Stromal cell of bone marrow (primary cell): ENCODE results near the gene FAM170B.
A peak's percentile ranks its signal among the peaks of the same experiment; 100 is the strongest.

Experiments used
- DNase-seq: peaks from one replicate; pipeline ENCODE4 v3.0.0-alpha.2; 2012; ENCODE audit warnings: low read depth

FAM170B gene

DNA sequence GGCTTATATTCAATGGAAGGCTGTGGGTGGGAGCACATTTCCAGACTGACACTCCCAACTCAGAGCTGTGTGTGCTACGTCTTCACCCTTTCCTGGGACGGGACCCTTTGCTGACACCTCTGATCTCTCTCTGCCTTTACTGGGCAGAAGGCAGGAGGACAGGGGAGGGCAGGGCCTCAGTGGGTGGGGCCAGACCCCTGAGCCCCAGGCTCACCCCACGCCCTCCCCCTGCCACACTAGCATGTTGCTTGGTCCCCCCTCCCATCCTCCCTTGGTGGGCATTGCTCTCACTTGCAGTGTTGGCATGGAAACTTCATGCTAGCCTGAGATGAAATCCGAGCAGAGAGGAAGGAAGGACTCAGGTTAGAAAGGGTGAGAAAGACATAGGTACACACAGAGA is 36.0 kb upstream of the FAM170B start:
- no peak for DNase-seq

DNA sequence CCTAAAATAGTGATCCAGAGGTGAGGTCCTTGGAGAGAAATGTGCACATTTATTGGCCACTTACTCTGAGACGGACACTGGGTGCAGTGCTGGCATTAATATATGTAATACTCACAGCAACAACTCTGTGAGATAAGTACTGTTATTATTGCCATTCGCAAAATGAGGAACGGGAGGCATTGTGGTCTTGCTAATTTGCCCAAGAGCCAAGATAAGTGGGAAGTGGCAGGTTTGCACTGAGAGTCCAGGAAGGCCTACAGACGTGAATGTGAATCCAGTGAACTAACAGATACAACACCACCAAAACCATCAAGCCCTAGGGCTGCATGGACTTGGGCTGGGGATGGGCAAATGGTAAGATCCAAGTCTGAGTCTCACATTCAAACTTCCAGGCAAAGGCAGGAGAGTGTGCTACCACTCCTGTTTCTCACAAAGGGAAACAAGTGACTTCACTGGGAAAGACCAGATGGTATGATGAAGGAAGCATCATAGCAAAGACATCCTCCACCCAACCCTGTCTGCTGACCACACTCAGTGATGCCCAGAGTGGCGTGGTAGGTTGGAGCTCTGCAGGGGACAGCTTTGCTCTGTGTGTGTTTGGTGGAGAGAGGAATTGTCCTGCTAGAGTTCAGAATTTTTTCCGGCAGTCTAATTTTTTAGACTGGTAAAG is 35.1 kb upstream of the FAM170B start:
- DNase-seq, result no peak

DNA sequence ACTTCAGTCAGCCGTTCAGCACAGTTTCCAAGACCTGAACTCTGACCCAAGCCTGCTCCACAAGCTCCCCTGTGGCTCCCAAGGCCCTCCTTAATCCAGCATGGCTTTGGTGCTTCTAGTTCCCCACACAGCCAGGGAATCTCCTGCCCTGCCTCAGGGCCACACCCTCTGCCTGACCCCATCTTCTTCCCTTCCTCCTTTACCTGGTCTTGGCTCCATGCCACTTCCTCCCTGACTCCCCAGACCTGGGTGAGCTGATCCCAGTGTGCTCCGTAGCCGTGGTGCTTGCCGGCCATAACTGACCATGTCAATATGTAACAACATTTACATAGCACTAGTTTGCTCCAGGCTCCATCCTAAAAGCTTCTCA is 34.3 kb upstream of the FAM170B start:
- DNase-seq, result no peak

DNA sequence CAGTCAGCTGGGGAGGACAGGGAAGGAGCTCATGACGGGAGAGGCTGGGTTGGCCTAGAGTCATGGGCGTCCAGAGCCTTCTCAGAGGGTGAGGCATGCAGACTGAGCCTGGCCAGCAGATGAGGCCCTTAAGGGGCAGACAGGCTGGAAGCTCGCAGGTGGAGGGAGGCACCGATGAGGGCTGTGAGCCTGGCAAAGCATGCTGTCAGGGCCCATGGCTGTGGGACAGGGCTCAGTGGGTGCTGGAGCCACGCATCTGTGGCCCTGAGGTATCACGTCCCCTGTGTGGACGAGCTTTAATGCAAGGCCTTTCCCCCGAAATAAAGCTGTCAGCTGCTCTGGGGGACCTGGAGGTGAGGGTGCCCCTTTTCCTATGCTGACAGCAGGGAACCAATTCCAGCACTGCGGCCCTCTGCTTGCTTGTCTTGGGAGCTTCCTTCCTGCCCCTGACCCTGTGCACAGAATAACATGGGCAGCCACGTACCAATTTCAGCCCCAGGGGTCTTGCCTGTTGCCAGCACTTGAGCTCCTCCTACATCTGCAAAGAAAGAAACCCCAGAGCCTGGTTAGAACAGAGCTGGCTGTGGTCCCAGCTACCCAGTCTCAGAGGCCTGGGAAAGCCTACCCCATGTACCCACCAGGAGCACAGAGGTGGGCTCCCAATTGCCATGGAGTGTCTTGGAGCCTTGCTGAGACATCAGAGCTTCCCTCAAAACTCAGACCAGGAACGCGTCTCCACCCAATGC is 33.8 kb upstream of the FAM170B start:
- no peak for DNase-seq

DNA sequence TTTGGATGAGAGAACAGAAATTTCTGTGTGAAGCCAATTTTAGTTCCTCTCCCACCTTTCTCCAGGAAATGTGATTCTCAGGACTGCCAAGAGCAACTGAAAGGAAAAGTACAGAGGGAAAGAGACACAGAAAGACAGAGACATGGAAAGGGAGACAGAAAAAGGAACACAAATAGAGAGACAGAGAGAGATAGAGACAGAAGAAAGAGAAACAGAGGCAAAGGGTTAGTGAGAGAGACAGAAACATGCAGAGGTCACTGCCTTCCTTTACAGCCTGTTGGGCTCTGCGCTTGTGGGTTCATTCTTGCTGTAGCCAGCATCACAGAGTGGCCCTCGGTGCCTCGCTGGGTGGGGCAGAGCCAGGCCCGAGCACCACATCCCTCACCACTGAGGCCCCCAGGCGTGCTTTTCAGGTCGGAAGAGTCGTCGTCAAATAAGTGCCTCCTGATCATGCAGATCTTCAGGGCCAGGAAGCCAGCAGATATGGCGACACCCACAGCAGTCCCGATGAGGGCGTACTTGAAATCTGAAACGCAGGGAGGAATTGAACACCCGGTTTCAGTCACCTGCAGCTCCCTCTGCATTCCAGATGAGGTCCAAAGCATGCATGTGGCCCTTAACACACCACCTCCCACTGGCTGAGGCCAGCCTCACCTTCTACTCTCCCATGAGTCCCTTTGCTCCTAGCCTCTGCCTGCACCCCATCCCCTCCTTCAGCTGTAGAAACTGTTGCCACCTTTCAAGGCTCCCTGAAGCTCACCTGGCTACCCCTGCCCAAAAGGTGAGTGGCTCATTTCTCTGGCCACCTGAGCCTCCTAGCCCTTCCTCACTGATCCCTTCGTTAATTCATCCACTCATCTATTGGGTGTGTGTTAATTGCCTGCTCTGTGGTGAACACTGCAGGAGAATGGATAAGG is 32.9 kb upstream of the FAM170B start:
- no peak for DNase-seq

DNA sequence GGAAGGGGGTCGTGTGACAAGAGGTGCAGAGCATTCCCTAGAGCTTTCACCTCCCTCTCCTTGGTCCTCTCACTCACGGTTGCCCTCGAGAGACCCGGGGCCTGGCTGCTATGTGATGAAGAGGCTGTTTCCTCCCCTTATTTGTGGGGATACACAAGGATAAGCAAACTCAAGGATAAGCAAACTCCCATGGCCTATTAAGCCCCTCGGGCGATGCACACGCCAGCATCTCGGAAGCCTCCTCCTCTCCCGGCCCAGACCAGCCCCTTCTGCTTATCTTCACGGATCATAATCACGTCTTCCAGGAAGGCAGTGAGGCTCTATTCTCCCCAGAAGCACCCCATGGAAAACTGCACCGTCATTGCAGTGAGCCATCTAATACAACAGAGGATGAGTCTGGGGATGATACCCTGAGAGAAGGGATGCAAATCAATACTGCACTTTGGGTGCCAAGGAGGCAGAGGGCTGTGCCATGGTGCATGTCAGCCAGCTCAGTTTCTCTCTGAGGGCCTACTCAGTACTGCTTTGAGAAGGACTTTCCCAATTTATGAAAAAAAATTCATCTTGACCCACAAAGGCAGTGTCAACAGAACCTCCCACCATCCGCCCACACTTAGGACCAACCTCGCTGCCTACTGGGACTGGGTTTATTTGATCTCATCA is 32.1 kb upstream of the FAM170B start:
- no peak for DNase-seq

DNA sequence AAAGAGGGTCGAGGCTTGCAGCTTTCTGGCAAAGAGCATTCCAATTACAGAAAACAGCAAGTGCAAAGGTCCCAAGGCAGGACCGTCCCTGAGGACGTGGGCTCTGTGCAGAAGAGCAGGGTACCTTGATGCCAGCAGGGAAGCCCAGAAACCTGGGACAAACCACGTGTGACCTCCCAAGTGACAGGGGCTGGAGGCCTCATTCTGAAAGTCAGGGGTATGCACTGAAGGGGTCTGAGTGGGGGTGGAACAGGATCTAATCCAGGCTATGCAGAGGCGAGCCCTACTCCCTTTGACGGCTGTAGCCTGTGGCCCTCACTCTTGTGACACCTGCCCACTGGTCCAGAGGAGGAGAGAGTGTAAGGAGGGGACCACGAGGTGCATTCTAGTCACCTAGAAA is 31.4 kb upstream of the FAM170B start:
- DNase-seq, result no peak

DNA sequence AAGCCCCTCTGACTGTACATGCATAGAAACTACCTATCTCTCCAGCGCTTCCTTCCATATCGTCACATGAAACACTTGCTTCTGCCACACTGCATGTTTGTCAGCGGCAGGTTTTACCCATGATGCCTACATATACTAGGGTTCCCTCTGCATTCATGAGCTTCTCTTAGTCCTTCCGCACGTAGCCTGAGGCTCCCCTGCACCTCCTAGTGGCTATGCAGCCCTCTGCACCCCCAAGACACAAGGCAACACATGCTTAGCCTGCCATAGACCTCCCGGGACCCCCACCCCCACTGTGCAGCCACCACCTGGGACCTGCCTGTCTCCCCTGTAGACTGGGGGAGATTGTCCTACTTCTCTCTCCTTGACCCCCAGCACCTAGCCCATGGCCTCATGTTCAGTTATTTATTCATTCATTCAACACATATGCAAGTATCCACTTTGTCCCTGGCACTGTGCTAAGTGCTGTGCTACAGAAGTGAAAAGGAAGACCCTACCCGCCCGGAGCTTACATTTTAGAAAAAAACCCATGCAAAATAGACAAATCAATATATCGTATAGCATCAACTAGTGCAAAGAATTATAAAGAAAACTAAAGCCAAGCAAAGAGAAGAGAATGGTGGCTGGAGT is 30.9 kb upstream of the FAM170B start:
- no peak for DNase-seq

DNA sequence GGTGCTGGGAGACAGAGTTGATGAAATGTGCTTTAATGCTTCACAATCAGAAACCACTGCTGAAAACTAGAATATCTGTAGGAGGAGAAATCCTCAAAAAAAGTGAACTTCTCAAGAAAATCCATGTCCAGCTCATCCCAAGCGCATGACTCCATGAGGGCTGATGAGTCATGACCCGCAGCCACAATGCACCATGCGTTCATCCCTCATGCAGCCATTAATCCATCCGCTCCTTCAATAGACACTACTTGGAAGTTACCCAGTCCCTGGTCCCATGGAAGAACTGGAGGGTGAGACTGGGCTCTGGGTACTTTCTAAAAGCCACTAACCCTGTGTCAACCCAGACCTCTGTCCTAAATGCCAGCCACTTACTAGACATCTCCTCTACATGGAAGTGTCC is 29.9 kb upstream of the FAM170B start:
- DNase-seq, result peak; percentile 85

DNA sequence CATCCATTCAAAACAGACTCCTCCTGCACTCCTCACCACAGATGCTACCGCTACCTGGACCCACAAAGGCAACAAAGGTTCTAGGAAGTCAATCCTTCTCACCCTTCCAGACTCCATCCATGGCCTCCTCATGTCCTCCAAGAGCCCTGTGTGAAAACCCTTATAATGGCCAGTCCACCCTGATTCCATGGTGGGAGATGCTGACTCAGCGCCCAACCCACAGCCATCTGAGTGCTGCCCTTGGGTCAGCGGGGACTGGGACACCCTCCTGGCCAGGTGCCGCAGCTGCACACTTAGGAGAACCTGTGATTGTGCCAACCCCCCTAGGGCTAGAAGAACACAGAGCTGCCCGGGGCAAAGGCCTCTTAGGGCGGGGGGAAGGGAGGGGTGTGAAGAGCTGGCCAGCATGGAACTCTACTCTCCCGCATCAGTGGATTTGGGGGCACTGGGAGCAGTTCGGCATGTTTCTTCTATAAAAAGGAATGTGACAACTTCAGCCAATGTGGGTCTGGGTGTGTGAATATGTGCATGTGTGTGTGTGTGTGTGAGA is 29.0 kb upstream of the FAM170B start:
- no peak for DNase-seq

DNA sequence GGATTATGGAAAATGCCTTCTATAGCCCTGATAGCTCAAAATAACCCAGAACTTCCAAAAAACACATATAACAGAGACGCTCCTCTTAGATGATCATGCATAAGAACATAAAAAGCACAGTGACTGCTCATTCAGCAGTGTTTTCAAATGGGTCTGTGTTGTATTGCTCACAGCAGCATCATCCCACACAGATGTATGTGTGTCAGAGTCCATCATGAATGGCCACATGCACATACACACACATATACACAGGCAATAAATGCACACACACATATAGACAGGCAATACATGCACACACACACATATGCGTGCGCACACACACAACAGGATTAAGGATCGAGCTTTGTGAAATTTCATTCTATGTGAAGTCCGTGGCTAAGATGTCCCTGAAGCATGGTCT is 28.2 kb upstream of the FAM170B start:
- no peak for DNase-seq

DNA sequence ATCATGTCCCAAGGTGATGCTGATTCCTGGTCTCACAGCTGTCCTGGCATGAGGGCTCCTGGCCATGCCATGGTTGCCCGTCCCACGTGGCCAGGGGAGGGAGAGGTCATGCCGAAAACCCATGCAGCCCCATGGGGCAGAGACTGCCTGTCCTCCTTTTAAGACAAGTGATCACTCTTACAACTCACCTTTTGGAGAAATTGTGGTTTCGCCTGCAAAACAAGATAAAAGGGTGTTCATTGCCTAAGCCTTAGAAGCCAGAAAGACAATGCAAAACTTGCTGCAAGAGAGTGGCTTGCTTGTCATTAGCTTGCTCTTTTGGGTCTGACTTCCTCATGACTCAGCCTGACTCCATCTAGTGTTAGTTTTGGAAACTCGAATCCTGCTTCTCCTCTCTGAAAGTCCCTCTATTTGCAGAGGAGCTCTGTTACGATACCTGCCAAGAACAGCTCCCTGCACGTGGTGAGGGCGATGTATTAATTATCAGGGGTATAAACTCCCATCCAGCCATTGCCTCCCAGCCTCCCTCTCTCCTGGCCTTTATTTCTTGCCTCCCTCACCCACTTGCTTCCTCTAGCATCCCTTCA is 27.7 kb upstream of the FAM170B start:
- no peak for DNase-seq

DNA sequence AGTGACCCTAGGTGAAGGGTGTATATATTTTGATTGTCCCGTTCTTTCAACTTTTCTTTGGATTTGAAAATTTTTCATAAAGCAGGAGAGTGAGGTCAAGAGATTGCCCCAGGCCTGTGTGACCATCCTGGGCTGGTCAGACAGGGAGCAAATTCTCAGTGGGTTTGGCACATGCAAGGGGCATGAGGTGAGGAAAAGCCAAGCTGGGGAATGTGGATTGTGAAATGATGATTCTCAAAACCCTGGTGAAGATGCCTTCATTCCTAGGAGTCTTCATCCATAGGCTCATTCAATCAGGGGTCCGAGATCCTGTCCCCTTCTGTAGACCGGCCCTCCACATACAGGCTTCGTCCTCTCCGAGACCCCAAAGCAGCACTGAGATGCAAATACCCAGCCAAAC is 27.0 kb upstream of the FAM170B start:
- DNase-seq, result no peak

DNA sequence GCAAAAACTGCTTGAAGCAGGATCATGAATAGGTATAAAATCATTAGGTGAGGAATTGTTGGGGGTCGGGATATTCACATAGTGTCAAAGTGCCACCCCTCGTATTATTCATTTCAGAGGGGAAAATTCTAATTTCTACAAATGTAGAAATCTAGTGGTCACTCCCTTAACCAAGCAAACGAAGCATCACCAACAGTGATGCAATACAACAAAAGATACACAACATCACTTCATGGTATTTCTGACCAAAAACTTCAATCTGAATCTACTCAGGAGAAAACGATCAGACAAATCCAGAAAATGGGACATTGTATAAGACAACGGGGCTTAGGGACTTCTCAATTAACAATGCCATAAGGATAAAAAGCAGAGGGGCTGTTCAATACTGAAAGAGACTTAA is 26.3 kb upstream of the FAM170B start:
- no peak for DNase-seq

DNA sequence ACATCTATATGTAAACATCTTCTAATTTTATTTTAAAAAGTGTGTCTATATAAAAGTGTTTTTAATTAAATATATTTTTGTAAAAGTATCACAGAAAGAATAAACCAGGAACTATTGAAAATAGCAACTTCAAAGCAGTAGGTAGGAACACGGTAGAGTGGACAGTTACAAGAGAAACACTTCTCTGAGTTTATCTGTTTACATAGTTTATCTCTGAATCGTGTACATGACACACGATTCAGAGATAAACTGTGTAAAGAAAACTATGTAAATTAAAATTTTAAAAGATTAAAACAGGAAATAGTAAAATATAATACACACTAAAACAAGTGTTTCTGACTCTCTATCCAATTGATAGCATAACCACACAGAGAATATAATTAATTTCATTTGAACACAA is 25.1 kb upstream of the FAM170B start:
- DNase-seq, result no peak

DNA sequence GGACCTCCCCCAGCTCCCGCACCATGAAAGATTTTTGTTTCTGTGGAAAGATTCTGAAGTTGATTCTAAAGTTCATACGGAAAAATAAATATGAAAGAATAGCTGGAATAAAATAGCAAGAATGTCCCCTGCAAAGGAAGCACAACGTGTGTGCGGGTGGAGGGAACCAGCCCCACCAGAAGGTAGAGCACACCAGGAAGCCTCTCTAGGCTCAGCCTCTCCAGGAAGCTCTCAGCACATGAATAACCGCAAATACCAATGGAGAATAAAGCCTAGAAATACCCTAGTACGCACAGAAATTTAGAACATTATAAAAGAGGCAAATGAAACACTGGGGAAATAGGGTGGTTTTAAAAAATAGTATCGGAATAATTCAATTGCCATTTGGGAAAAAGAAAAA is 24.6 kb upstream of the FAM170B start:
- DNase-seq, result no peak

DNA sequence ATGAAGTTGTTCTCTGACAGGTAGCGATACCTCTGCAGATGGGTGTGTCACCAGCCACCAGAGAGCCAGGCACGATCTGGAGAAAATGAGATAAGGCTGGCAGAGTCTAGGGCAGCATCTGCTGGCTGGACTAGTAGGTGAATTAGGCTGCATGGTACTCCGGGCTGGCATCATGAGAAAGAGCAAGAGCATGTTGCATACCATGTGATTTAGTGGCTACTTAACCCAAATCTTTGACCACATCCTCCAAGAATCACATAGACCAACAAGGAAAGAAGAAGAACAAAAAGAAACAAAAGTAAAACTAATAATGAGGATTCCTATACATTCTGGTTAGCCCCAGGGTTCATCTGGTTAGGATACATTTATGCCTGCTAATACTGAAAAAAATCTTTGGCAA is 23.4 kb upstream of the FAM170B start:
- DNase-seq, result no peak

DNA sequence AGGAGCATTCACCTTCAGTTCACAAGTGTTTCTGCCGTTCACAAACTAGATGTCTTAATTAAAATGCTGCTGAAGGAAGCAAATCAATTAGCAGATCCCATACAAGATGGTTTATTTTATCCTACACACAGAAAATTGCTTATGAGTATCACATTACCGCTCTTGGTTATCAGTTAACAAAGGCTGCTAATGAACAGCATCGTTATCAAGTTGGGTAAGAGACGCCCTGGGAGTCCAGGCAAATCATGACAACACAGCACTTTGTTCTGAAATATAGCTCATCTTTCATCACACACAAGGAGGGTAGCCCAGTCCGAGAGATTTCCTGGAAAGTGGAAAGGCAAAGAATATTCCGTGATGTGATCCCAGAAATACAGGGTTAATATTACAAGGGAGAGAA is 20.8 kb upstream of the FAM170B start:
- DNase-seq, result no peak

DNA sequence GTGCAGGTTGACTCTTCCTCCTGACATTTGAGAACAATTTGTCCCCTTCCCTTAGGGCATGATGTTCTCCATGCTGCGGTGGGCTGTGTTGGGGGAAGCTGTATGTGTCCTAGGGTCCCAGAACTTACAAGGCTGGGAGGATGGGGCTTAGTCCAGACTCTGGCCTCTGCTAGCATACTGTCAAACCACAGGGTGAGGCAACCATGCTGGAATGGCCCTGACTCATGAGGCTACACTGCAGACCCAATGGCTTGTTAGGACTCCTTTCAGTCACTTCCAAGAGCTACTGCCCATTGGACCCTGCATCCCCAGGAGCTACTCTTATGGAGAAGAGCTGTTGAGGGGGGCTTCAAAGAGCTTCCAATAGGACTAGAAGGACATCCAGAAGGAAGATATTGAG is 20.1 kb upstream of the FAM170B start:
- no peak for DNase-seq

DNA sequence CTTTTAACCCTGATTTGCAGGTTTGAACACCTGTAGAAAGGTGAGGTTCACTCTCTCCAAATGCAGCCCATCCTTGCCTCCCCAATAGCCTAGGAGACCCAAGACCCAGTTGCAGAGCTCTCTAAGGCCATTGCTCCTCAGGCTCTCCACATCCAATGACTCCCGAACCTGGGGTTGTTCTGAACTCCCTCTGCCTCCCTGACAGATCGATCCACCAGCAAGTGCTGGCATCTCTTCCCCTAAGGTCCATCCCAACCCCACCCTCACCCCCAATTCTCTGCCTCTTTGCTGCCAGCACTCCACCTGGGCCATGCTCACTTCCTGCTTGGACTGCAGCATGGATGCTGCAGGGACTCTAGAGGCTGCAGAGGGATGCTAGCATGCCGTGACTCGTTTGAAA is 19.3 kb upstream of the FAM170B start:
- no peak for DNase-seq

DNA sequence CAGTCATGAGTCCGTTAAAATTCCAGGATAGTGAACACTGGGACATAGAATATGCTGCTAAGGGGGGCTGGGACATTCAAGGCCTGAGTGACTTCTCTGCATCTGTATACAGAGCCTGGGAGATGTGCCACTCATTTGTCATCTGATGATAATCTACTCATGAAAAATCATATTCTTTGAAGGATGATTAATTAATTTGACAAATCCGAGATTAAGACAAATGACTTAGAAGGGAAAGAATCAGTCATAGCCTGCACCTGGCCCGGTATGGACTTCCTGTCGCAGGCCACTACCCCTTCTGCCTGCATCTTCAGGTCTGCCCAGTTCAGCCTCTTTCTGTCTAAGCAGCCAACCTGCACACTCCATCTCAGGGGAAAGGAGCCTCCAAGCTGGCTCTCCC is 18.8 kb upstream of the FAM170B start:
- DNase-seq, result no peak
